Measurements from ENCODE around the gene YEATS2.

GRCh38 chr3:183782576-183783276 is 85.1 kb downstream of the YEATS2 start:
- TF ChIP-seq CTCF (conservative IDR thresholded peaks at IDR 0.05; ENCODE audit: low read depth, low read length) (no peak), POLR2A (IDR thresholded peaks at IDR 0.05; ENCODE audit: low read depth, low read length) (no peak)

All from IMR-90 (cell line).